ENCODE measurements around the gene AP1G1.
A peak's percentile ranks its signal among the peaks of the same experiment; 100 is the strongest.
"Not testable (repeated sequence)": the region's sequence is repeated elsewhere in the genome, so short reads cannot be mapped to it uniquely, and the experiment has no call there.

The AP1G1 gene

DNA sequence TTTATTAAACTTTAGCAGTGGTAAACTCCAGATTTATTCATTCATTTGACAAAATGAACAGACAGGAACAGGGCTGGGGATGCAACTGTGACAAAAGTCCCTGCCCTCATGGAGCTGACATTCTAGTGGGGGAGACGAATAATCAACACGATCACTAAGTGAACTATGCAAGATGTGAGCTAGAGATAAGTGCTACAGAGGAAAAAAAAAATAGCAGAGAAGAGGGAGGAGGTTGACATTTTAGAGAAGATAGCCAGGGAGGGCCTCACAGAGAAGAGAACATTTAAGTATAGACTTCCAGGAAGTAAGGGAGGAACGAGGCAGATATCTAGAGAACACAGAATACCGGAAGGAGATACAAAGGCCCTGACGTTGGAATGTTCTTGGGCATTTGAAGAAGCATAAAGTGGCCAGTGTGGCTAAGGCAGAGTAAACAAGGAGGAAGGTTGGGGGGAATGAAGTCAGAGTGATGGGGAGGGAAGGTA, 17.9 kb upstream of the AP1G1 start:
- no peaks in the 10 kb centered on the region for H3K36me3 Mint-ChIP-seq (ENCODE audit: low read depth)
- H3K27ac Mint-ChIP-seq: no peak overlapping the region
- peaks cover 3% of the 10 kb centered on the region for H3K9me3 Mint-ChIP-seq
- H3K27me3 Mint-ChIP-seq (ENCODE audit: low read depth, poor library complexity): peaks cover 34% of the 10 kb centered on the region
- no peak for DNase-seq
- no peak overlapping the region for H3K4me3 Mint-ChIP-seq
- TF ChIP-seq, protein P1, sequence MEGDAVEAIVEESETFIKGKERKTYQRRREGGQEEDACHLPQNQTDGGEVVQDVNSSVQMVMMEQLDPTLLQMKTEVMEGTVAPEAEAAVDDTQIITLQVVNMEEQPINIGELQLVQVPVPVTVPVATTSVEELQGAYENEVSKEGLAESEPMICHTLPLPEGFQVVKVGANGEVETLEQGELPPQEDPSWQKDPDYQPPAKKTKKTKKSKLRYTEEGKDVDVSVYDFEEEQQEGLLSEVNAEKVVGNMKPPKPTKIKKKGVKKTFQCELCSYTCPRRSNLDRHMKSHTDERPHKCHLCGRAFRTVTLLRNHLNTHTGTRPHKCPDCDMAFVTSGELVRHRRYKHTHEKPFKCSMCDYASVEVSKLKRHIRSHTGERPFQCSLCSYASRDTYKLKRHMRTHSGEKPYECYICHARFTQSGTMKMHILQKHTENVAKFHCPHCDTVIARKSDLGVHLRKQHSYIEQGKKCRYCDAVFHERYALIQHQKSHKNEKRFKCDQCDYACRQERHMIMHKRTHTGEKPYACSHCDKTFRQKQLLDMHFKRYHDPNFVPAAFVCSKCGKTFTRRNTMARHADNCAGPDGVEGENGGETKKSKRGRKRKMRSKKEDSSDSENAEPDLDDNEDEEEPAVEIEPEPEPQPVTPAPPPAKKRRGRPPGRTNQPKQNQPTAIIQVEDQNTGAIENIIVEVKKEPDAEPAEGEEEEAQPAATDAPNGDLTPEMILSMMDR (IDR thresholded peaks at IDR 0.05): no peak
- H3K4me1 Mint-ChIP-seq: no peaks in the 10 kb centered on the region

DNA sequence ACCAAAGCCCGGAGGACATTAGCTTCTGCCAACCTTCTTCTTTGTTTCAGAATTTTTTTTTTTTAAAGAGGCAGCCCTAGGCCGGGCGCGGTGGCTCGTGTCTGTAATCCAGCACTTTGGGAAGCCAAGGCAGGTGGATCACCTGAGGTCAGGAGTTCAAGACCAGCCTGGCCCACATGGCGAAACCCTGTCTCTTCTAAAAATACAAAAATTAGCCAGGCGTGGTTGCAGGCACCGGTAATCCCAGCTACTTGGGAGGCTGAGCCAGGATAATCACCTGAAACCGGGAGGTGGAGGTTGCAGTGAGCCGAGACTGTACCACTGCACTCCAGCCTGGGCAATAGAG, 8.5 kb upstream of the AP1G1 start:
- not testable (repeated sequence) for DNase-seq; H3K27ac Mint-ChIP-seq; H3K9me3 Mint-ChIP-seq; H3K4me3 Mint-ChIP-seq; H3K4me1 Mint-ChIP-seq; H3K36me3 Mint-ChIP-seq (ENCODE audit: low read depth)
- peaks cover 24% of the 10 kb centered on the region for H3K27me3 Mint-ChIP-seq (ENCODE audit: low read depth, poor library complexity)

DNA sequence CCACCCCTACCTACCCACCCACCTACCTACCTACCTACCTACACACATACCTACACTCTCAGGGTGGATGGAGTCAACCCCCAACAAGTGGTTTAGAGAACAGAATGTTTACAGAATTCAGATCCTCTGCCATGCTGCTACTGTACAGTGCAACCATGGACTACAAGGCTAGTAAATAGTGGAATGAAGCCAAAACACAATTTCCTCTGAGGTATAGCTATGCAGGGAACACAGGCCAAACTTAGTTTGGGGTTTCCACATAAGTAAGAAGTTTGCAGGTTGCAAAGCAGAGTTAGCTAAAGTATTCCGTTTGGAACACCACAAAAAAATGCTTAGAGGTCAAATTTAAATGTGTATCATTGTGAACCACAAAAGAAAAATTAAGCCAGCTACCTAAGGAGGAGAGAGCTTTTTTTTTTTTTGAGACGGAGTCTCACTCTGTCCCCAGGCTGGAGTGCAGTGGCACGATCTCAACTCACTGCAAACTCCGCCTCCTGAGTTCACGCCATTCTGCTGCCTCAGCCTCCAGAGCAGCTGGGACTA, 2.7 kb upstream of the AP1G1 start:
- no peak overlapping the region for H3K4me3 Mint-ChIP-seq
- H3K4me1 Mint-ChIP-seq: peaks cover 18% of the 10 kb centered on the region
- TF ChIP-seq, protein P1 (IDR thresholded peaks at IDR 0.05): no peak
- no peak for DNase-seq
- H3K27ac Mint-ChIP-seq: no peak overlapping the region
- H3K36me3 Mint-ChIP-seq (ENCODE audit: low read depth): no peaks in the 10 kb centered on the region
- H3K9me3 Mint-ChIP-seq: no peaks in the 10 kb centered on the region
- peaks cover 6% of the 10 kb centered on the region for H3K27me3 Mint-ChIP-seq (ENCODE audit: low read depth, poor library complexity)

DNA sequence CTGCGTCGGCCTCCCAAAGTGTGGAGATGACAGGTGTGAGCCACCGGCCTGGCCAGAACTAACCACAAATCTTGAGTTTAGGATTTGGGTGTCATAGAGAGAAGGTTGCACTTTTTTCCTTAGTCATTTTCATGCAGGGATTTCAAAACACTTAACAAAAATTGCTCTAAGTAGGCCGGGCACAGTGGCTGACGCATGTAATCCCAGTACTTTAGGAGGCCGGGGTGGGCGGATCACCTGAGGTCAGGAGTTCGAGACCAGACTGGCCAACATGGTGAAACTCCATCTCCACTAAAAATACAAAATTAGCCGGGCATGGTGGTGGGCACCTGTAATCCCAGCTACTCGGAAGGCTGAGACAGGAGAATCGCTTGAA, 1.5 kb upstream of the AP1G1 start:
- not testable (repeated sequence) for H3K27me3 Mint-ChIP-seq (ENCODE audit: low read depth, poor library complexity); DNase-seq; H3K36me3 Mint-ChIP-seq (ENCODE audit: low read depth); H3K9me3 Mint-ChIP-seq; H3K27ac Mint-ChIP-seq
- Mint-ChIP-seq H3K4me1 (peaks cover 21% of the 10 kb centered on the region), H3K4me3 (peak overlapping the region; percentile 99)

DNA sequence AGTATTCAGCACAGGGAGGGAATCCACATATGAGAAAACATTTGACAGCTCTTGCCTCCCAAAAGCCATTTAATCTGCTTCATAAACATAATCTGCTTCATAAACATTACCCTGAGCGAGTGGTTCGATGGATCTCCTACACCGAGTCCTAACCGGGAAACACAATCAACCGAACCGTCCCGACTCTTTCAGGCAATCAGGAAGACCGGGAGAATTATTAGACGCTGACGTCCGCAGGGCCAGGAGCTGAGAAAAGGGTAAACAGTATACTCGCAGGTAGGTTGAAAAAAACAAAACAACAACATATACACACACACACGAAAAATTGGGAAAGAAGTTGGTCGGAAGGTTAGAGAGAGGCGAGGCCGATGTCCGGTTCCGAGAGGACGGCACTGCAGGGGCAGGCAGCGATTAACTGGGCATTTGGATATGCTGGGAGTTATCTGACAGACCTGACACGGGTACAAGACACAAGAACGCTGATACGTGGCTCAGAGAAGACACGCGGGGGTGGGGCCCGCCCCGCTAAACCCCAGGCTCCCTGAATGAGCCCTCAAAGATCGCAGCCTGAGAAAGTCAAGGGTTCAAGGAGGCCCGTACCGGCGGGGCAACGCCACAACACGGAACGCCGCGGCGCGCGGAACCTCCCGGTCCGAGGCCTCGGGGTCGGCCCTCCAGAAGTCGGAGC, 585 bp downstream of the AP1G1 start:
- DNase-seq: no peak
- H3K4me3 Mint-ChIP-seq: peak overlapping the region; percentile 99
- peaks cover 18% of the 10 kb centered on the region for H3K36me3 Mint-ChIP-seq (ENCODE audit: low read depth)
- TF ChIP-seq, protein P1 (IDR thresholded peaks at IDR 0.05): no peak
- peak overlapping the region; percentile 100 for H3K27ac Mint-ChIP-seq
- no peaks in the 10 kb centered on the region for H3K9me3 Mint-ChIP-seq
- H3K4me1 Mint-ChIP-seq: peaks cover 21% of the 10 kb centered on the region
- H3K27me3 Mint-ChIP-seq (ENCODE audit: low read depth, poor library complexity): no peaks in the 10 kb centered on the region

DNA sequence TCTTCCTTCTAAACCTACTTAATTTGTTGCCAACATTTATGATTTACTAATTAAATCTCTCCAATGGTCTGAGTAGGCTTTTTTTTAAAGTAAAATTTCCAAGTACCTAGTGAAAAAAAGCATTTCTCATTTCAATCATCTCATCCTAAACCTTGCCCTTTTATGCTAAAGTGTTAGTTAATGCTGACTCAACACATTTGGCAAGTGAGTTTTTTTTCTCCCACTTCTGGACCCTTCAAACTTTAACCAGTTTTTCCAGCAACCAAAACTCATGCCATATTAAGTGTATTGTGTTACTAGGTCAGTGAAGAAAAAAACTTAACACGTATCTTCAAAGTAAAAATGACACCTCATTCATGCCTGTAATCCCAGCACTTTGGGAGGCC, 5.3 kb downstream of the AP1G1 start:
- H3K4me1 Mint-ChIP-seq: peaks cover 21% of the 10 kb centered on the region
- TF ChIP-seq, protein P1 (IDR thresholded peaks at IDR 0.05): no peak
- no peaks in the 10 kb centered on the region for H3K27me3 Mint-ChIP-seq (ENCODE audit: low read depth, poor library complexity)
- H3K36me3 Mint-ChIP-seq (ENCODE audit: low read depth): peaks cover 42% of the 10 kb centered on the region
- peak overlapping the region; percentile 74 for H3K27ac Mint-ChIP-seq
- H3K4me3 Mint-ChIP-seq: no peak overlapping the region
- no peak for DNase-seq
- H3K9me3 Mint-ChIP-seq: no peaks in the 10 kb centered on the region

DNA sequence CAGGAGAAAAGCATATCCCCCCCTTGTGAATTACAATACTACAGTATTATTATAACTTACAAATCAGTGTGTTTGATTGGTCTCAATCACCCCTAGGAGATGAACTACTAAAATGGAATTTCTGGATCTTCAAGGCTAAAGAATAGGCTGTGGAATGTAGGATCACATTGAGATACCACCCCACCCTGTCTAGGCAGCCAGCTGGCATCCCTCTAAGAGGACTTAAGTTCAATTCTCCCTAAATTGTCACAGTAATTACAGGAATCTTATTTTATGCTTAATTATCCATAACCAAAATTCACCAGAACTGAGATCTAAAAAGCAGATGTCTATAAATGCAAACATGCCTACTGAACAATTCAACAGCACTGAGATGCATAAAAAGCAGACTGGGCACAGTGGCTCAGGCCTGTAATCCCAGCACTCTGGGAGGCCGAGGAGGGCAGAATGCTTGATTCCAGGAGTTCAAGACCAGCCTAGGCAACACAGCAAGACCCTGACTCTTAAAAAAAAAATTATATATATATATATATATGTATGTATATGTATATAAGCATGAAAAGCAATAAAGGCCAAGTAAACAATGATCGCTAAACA, 12.0 kb downstream of the AP1G1 start:
- DNase-seq: no peak
- no peaks in the 10 kb centered on the region for H3K9me3 Mint-ChIP-seq
- no peak overlapping the region for H3K4me3 Mint-ChIP-seq
- H3K27me3 Mint-ChIP-seq (ENCODE audit: low read depth, poor library complexity): no peaks in the 10 kb centered on the region
- H3K36me3 Mint-ChIP-seq (ENCODE audit: low read depth): peaks cover 50% of the 10 kb centered on the region
- no peak overlapping the region for H3K27ac Mint-ChIP-seq
- no peaks in the 10 kb centered on the region for H3K4me1 Mint-ChIP-seq
- TF ChIP-seq, protein P1 (IDR thresholded peaks at IDR 0.05): no peak

All from nephron progenitor cell (in vitro differentiated cells).